ENCODE measurements around the gene ALK. TPM values are rescaled to one million over a fixed set of nuclear protein-coding genes. Genes with fewer than 3 reads are reported as not detected.

ALK gene
- polyA plus RNA-seq, 1 of the 3 experiments (the other 2 are of a cell fraction): 0.30 TPM

GRCh38 chr2:29644949-29645348 lies 276.4 kb downstream of the ALK start:
- WGBS (ENCODE audit: low lambda C conversion rate): 26% methylated on average over 1 of the region's 1 CpG

GRCh38 chr2:29643196-29643595 lies 278.2 kb downstream of the ALK start:
- Histone ChIP-seq H3K4me3 (ENCODE audit: low read depth in 2 of 2, low read length in 1 of 2) (no peak overlapping the region), H3K79me2 (ENCODE audit: insufficient read depth) (no peaks in the 10 kb centered on the region), H3K4me2 (no peak overlapping the region), H3K9me2 (no peaks in the 10 kb centered on the region), H4K20me1 (ENCODE audit: insufficient read depth) (no peaks in the 10 kb centered on the region), H3K4me1 (ENCODE audit: control insufficient read depth in 1 of 2, insufficient read depth in 2 of 2, low read depth in 1 of 2, low read length in 1 of 2) (peaks cover 0 to 10% of the 10 kb centered on the region in 2 experiments; a peak in 1 of 4 replicates), H3F3A (replicated peaks; ENCODE audit: insufficient read depth) (no peaks in the 10 kb centered on the region), H3K36me3 (replicated peaks in 1 of 2; ENCODE audit: control insufficient read depth in 1 of 2, insufficient read depth in 2 of 2, low read length in 1 of 2) (peaks cover 0 to 3% of the 10 kb centered on the region in 2 experiments), H3K9me3 (no peaks in the 10 kb centered on the region; the same call in 1 of the 2 replicates), H3K9ac (no peak overlapping the region), H3K27me3 (ENCODE audit: insufficient read depth) (no peaks in the 10 kb centered on the region), H3K27ac (ENCODE audit: low read depth in 2 of 2, low read length in 1 of 2) (no peak overlapping the region), H2AFZ (ENCODE audit: low read depth) (no peak overlapping the region)
- TF ChIP-seq USF2 (IDR thresholded peaks at IDR 0.05; ENCODE audit: borderline replicate concordance, low read depth, low read length) (no peak), POLR2AphosphoS5 (IDR thresholded peaks at IDR 0.05; ENCODE audit: low read depth, low read length) (no peak), REST (IDR thresholded peaks at IDR 0.05; ENCODE audit: low read depth, low read length) (no peak), NFIC (IDR thresholded peaks at IDR 0.05; ENCODE audit: borderline replicate concordance) (no peak), USF1 (IDR thresholded peaks at IDR 0.05; ENCODE audit: borderline replicate concordance, low read depth) (no peak), RXRA (IDR thresholded peaks at IDR 0.05; ENCODE audit: borderline replicate concordance, low read depth) (no peak), JUND (IDR thresholded peaks at IDR 0.05) (no peak), FOXM1 (IDR thresholded peaks at IDR 0.05; ENCODE audit: low read depth) (no peak), SIN3A (IDR thresholded peaks at IDR 0.05; ENCODE audit: borderline replicate concordance, low read depth, low read length) (no peak), MAX (IDR thresholded peaks at IDR 0.05; ENCODE audit: low read depth) (no peak), CHD2 (IDR thresholded peaks at IDR 0.05; ENCODE audit: low read length, partially characterized antibody) (no peak), GABPA (IDR thresholded peaks at IDR 0.05; ENCODE audit: low read depth) (no peak), MXI1 (IDR thresholded peaks at IDR 0.05; ENCODE audit: low read depth, low read length) (no peak)
- ChIA-PET POLR2A (interaction anchor here (1.9 kb wide), 1 partner anchor 29 kb away, joined by 3 read pairs; no protein-coding TSS in a partner anchor), CTCF (interaction anchor here (1.6 kb wide), 1 partner anchor 16 kb away, joined by 4 read pairs; no protein-coding TSS in a partner anchor)
- DNase-seq: no peak

More at GRCh38 chr2:29644949-29645348, 276.4 kb downstream of the ALK start:
- Histone ChIP-seq H3K9ac (no peak overlapping the region), H3K4me1 (ENCODE audit: control insufficient read depth in 1 of 2, insufficient read depth in 2 of 2, low read depth in 1 of 2, low read length in 1 of 2) (peaks cover 0 to 6% of the 10 kb centered on the region in 2 experiments; a peak in 2 of 4 replicates), H3K27ac (ENCODE audit: low read depth in 2 of 2, low read length in 1 of 2) (peak overlapping the region in 1 of 2 experiments; percentile 2; a peak in 1 of 4 replicates), H3K9me2 (no peaks in the 10 kb centered on the region), H4K20me1 (ENCODE audit: insufficient read depth) (no peaks in the 10 kb centered on the region), H3K9me3 (peaks cover 5% of the 10 kb centered on the region), H3F3A (replicated peaks; ENCODE audit: insufficient read depth) (no peaks in the 10 kb centered on the region), H3K4me3 (ENCODE audit: low read depth in 2 of 2, low read length in 1 of 2) (no peak overlapping the region), H3K79me2 (ENCODE audit: insufficient read depth) (no peaks in the 10 kb centered on the region), H3K4me2 (no peak overlapping the region), H3K27me3 (ENCODE audit: insufficient read depth) (no peaks in the 10 kb centered on the region), H2AFZ (ENCODE audit: low read depth) (no peak overlapping the region), H3K36me3 (replicated peaks in 1 of 2; ENCODE audit: control insufficient read depth in 1 of 2, insufficient read depth in 2 of 2, low read length in 1 of 2) (peaks cover 0 to 3% of the 10 kb centered on the region in 2 experiments)
- TF ChIP-seq CTCF (IDR thresholded peaks at IDR 0.05) (peak; percentile 25; the same call in 1 of the 2 replicates), TAF1 (IDR thresholded peaks at IDR 0.05; ENCODE audit: borderline replicate concordance, low read depth, low read length) (no peak), RXRA (IDR thresholded peaks at IDR 0.05; ENCODE audit: borderline replicate concordance, low read depth) (no peak)
- POLR2A ChIA-PET: no interaction called here
- DNase-seq: no peak
- CTCF ChIA-PET: no interaction called here
